D721Med (cell line): ENCODE measurements around the gene LARGE2.

Source experiments
- DNase-seq: peaks from one replicate; pipeline ENCODE4 v3.0.0; 2011; ENCODE audit warnings: low spot score; ENCODE audit not compliant: insufficient read length
- FAIRE-seq: peaks from 2 replicates; lab custom pipeline; 2011; peaks lifted over from hg19 to GRCh38; lab: Jason Lieb, UNC
- TF ChIP-seq, protein P1 (sequence below): IDR thresholded peaks from 2 replicates; pipeline ENCODE4 v1.5.1; 2012; ENCODE audit warnings: mild to moderate bottlenecking, control low read depth; ENCODE audit not compliant: insufficient read depth; ENCODE audit errors: missing control alignments

Gene LARGE2

DNA sequence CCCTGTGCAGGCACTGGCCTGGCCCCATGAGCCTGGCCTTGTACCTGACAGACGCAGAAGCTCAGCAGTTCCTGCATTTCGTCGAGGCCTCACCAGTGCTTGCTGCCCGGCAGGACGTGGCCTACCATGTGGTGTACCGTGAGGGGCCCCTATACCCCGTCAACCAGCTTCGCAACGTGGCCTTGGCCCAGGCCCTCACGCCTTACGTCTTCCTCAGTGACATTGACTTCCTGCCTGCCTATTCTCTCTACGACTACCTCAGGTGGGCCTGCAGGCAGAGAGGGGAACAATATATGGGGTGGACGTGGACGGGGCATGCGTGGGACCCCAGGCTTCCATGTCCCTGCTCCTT, 4.9 kb downstream of the LARGE2 start:
- TF ChIP-seq, protein P1, sequence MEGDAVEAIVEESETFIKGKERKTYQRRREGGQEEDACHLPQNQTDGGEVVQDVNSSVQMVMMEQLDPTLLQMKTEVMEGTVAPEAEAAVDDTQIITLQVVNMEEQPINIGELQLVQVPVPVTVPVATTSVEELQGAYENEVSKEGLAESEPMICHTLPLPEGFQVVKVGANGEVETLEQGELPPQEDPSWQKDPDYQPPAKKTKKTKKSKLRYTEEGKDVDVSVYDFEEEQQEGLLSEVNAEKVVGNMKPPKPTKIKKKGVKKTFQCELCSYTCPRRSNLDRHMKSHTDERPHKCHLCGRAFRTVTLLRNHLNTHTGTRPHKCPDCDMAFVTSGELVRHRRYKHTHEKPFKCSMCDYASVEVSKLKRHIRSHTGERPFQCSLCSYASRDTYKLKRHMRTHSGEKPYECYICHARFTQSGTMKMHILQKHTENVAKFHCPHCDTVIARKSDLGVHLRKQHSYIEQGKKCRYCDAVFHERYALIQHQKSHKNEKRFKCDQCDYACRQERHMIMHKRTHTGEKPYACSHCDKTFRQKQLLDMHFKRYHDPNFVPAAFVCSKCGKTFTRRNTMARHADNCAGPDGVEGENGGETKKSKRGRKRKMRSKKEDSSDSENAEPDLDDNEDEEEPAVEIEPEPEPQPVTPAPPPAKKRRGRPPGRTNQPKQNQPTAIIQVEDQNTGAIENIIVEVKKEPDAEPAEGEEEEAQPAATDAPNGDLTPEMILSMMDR, result no peak

DNA sequence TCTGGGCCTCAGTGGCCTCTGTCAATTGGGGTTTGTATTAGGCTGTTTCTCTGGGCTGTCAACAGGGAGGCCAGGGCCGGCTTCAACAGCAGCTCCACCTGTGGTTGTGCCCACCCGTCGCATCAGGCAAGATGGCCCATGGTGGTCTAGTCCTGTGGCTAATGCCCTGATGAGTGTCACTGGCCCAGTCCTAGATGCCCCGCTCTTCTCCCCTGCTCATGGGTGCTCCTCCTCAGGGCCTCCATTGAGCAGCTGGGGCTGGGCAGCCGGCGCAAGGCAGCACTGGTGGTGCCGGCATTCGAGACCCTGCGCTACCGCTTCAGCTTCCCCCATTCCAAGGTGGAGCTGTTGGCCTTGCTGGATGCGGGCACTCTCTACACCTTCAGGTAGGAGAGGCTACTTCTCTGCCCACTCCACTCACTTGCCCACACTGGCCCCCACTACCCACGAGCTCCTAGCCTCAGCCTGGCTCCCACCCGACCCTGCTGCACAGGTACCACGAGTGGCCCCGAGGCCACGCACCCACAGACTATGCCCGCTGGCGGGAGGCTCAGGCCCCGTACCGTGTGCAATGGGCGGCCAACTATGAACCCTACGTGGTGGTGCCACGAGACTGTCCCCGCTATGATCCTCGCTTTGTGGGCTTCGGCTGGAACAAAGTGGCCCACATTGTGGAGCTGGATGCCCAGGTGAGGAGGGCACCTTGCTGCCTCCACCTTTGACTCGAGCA, 5.4 kb downstream of the LARGE2 start:
- DNase-seq (peak; percentile 17), FAIRE-seq (no peak)
- TF ChIP-seq, protein P1, result no peak

More for the DNA sequence above, 4.9 kb downstream of the LARGE2 start:
- no peak for FAIRE-seq
- DNase-seq, result peak; percentile 13

DNA sequence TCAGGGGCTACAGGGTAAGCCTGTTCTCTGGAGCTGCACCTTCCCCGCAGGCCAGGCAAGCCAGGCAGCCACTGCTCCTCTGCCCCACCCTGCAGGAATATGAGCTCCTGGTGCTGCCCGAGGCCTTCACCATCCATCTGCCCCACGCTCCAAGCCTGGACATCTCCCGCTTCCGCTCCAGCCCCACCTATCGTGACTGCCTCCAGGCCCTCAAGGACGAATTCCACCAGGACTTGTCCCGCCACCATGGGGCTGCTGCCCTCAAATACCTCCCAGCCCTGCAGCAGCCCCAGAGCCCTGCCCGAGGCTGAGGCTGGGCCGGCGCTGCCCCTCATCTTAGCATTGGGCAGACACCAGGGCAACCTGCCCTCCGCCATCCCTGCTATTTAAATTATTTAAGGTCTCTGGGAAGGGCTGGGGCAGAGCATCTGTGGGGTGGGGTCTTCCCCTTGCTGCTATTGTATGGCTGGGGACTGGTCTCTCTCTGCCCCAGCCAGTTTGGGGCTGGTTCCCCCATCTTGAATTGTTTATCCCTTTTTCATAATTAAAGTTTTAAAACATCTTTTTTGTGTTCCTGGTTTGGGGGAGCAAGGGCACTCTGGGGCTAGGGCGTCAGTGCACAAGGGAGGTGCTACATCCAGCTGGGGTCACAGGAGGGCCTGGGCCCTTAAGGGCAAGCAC, 6.2 kb downstream of the LARGE2 start:
- TF ChIP-seq, protein P1, result no peak
- DNase-seq, result peak; percentile 19
- FAIRE-seq, result no peak

DNA sequence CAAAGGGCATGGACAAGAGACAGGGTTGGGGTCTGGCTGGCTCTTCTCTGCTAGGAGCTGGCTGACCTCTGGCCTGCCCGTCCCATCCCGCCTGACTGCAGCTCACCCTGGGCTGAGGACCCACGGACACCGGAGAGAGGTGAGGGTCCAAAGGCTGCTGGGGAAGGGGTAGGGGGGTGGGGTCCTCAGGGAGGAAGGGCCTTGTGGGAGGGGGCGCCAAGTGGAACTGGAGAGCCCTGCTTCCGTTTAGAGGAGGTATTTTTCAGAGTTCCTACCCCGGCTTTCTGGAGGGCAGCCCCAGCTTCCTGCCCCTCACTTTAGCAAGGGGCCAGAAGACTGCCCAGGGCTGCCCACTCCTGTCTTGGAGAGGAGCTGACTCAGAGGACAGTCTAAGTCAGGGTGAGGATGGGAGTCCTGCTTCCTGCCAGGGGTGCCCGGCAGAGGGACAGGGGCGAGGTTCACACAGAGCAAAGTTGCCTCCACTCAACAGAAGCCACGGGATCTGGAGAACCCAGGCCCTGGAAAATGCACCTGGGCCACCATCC, 7.1 kb downstream of the LARGE2 start:
- peak; percentile 16 for DNase-seq
- TF ChIP-seq, protein P1, result no peak
- no peak for FAIRE-seq

DNA sequence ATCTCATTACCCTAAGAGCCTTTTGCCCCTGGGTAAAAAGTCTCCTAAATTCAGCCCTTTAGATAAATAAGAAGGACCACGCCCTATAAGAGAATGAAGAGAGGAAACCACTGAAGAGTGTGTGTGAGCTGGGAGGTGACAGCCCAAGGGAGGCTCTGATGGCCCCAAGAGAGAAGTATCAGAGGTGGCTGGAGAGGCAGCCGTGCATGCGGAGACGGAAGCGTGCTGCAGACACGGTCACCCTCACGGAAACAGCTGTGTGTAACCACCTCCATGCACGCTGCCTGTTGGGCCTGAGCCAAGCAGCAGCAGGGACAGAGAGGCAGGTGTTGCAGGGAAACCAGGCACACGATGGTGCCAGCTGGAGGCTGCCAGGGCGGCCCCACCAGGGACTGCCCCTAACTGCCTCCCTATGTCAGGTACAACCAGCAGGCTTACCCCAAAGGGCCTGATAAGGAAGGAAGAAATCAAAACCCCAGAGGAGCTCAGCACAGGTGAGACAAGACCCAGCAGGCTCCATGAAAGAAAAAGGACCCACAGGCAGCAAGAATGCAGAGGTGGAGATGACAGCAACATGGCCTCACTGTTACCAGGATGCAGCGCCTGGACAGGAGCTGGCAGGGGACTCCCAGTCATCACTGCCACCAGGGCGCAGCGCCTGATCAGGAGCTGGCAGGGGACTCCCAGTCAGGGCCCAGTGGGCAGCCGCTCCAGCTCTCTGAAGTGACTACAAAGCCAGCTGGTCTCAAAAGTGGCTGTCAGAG, 7.8 kb downstream of the LARGE2 start:
- DNase-seq (peak; percentile 6), FAIRE-seq (no peak)
- TF ChIP-seq, protein P1, result no peak

DNA sequence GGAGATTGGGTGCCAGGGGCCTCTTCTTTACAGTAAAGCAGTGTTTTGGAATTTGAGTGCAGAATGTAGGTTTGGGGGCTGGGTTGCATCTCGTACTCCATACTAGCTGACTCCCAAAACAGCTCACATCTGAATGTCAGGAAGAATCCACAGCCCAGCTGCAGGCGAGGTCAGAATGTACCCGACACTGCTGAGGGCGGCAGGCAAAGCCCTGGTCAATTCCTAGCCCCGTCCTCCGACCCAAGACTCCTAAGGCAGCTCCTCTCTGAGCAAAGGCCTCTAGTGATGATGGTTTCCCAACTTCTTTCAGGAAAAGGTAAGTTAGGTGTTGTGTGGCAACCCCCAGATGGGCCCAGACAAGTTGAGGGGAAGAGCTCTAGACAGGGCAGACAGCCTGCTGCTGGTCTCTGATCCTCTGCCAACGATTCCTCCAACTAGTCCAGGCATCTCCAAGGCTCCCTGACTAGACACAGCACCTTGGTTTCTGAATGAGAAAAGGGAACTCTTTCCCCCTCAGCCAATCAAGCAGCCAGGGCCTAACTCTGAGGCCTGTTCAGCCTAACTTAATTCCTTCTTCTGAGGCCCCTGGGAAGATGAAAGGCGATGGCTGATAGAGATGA, 8.6 kb downstream of the LARGE2 start:
- TF ChIP-seq, protein P1, result no peak
- no peak for DNase-seq
- no peak for FAIRE-seq
